Neuron (in vitro differentiated cells): ENCODE measurements around the gene KLKB1.

Source experiments
- H2AFZ ChIP-seq: one replicate; pipeline ENCODE4 v1.6.1; 2013; ENCODE audit warnings: low read depth, mild to moderate bottlenecking, inconsistent platforms, low read length, moderate library complexity
- H3K27me3 ChIP-seq: one replicate; pipeline ENCODE4 v1.6.1; 2013; ENCODE audit warnings: low read length; ENCODE audit not compliant: insufficient read depth
- H3K36me3 ChIP-seq: one replicate; pipeline ENCODE4 v1.6.1; 2013; ENCODE audit warnings: low read length; ENCODE audit not compliant: insufficient read depth
- H3K4me1 ChIP-seq: one replicate; pipeline ENCODE4 v1.6.1; 2013; ENCODE audit warnings: low read length; ENCODE audit not compliant: insufficient read depth
- H3K4me3 ChIP-seq: 2 replicates; pipeline ENCODE4 v1.5.1; 2013; ENCODE audit warnings: mild to moderate bottlenecking, low read length, moderate library complexity
- H3K9me3 ChIP-seq: one replicate; pipeline ENCODE4 v1.6.1; 2013; ENCODE audit warnings: low read length

The KLKB1 gene

DNA sequence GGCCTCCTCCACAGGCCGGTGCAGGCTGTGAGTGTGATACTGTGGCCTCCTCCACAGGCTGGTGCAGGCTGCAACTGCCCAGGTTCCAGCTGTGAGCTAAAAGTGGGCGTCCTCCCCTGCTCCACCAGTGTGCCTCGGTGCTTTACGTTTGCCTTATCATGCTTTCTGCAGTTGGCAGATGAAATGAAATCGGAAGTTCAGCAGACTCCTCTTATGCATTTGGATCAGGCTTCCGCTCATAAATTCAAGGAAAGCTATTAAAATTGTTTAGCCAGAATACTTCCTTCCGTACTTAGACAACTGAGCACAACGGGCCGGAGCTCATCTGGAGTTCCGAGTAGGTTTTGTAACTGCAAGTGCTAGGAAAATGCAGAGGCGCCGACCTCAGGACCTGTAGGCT is 23.9 kb upstream of the KLKB1 start:
- Histone ChIP-seq H3K4me3 (no peak overlapping the region), H2AFZ (no peak overlapping the region), H3K27me3 (no peaks in the 10 kb centered on the region), H3K9me3 (no peaks in the 10 kb centered on the region), H3K36me3 (no peaks in the 10 kb centered on the region), H3K4me1 (peaks cover 2% of the 10 kb centered on the region)

DNA sequence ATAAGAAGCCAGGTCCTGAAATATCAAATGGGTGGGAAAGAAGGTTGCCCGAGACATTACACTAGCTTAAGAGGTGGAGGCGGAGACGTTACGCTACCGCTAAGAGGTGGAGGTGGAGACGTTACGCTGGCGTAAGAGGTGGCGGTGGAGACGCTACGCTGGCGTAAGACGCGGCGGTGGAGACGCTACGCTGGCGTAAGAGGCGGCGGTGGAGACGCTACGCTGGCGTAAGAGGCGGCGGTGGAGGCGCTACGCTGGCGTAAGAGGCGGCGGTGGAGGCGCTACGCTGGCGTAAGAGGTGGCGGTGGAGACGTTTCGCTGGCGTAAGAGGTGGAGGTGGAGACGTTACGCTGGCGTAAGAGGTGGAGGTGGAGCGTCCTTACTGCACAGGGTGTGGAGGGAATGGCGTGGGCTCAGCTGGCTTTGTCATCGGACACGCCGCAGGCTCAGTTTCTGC is 23.2 kb upstream of the KLKB1 start:
- H3K27me3 ChIP-seq: no peaks in the 10 kb centered on the region
- H3K4me3 ChIP-seq: no peak overlapping the region
- peaks cover 4% of the 10 kb centered on the region for H3K9me3 ChIP-seq
- peaks cover 2% of the 10 kb centered on the region for H3K4me1 ChIP-seq
- H2AFZ ChIP-seq: no peak overlapping the region
- H3K36me3 ChIP-seq: no peaks in the 10 kb centered on the region

DNA sequence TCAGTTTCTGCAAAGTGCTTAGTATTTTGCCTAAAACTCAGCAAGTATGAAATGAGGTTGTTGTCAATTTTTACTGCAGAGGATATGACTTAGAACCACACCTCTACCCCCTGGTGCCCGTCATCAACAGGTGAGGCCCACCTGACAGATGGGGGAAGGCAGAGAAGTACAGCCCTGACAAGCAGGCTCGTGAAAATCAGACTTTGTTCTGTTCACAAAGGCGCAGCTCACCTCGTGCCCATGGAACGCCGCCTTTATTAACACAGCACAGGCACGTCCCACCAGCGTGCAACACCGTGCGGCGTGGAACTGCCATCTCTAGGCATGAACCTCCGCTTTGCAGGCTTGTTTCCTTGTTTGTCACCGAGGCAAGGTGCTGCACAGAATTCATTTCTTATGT is 22.6 kb upstream of the KLKB1 start:
- Histone ChIP-seq H3K4me1 (peaks cover 2% of the 10 kb centered on the region), H2AFZ (no peak overlapping the region), H3K9me3 (peaks cover 4% of the 10 kb centered on the region), H3K4me3 (no peak overlapping the region), H3K27me3 (no peaks in the 10 kb centered on the region), H3K36me3 (no peaks in the 10 kb centered on the region)

DNA sequence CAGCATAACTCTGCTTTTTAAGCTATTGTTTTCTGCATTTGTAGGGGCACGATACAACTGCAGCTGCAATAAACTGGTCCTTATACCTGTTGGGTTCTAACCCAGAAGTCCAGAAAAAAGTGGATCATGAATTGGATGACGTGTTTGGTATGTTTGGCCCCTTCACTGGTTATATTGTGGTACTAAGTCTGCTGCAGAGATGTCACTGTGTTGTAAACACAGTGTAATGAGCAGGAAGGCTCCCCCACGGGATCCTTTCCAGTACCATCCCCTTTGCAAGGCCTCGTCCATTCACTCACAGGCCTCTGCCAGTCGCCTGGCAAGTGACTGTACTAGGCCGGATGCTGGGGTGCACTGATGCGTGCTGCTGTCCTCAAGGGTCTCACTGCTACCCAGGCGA is 22.2 kb upstream of the KLKB1 start:
- H3K36me3 ChIP-seq: no peaks in the 10 kb centered on the region

DNA sequence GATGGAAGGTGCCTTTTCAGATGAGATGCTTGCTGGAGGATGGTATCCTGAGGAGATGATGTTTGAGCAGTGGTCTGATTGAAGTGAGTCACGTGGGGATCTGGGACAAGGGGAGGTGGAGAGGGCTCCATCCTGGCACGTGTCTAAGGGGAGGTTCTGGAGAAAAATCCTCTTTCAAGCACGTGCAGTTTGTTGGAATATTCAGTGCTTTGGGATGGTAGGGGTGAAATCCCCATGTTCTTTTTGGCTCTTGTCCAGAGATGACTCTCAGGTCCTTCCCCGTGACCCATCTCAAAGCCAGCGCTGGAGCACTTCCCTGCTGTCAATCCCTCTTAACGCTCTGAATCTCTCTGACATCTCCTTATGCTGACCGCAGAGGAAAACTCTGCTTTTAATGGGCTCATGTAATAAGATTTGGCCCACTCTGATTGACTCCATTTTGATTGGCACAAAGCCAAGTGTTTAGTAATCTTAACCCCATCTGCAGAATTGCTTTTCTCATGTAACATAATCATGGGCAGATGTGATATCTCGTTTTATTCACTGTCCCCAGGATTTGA is 10.8 kb upstream of the KLKB1 start:
- H3K4me1 ChIP-seq: no peaks in the 10 kb centered on the region
- H3K9me3 ChIP-seq: no peaks in the 10 kb centered on the region
- H3K36me3 ChIP-seq: no peaks in the 10 kb centered on the region
- H3K4me3 ChIP-seq: no peak overlapping the region
- H2AFZ ChIP-seq: no peak overlapping the region
- no peaks in the 10 kb centered on the region for H3K27me3 ChIP-seq

More for the DNA sequence above, 22.2 kb upstream of the KLKB1 start:
- Histone ChIP-seq H3K4me3 (no peak overlapping the region), H3K27me3 (no peaks in the 10 kb centered on the region), H3K9me3 (peaks cover 4% of the 10 kb centered on the region), H2AFZ (no peak overlapping the region), H3K4me1 (peaks cover 2% of the 10 kb centered on the region)

DNA sequence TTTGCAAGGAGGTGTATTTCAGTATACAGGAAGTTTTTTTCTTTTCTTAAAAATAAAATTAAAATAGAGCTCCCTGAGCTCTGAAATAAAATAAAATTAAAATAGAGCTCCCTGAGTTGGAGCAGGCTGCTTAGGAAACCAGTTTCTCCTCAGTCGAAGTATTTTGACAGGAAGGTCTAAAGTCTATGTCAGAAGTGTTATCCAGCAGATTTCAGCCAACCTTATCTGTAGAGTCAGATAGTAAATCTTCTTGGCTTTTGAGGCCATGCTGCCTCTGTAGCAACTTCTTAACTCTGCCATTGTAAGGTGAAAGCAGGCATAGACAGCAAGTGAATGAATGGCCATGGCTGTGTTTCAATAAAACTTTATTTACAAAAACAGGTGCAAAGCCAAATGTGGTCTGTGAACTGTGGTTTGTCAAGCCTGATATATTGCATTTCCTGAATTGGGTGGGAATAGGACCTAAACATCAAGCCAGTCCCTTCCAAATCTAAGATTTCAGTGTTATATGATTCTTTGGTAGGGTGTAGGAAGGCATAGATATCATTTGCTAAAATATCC is 9.5 kb upstream of the KLKB1 start:
- H3K4me3 ChIP-seq: no peak overlapping the region
- no peak overlapping the region for H2AFZ ChIP-seq
- H3K4me1 ChIP-seq: no peaks in the 10 kb centered on the region
- H3K9me3 ChIP-seq: no peaks in the 10 kb centered on the region
- no peaks in the 10 kb centered on the region for H3K36me3 ChIP-seq
- H3K27me3 ChIP-seq: no peaks in the 10 kb centered on the region

DNA sequence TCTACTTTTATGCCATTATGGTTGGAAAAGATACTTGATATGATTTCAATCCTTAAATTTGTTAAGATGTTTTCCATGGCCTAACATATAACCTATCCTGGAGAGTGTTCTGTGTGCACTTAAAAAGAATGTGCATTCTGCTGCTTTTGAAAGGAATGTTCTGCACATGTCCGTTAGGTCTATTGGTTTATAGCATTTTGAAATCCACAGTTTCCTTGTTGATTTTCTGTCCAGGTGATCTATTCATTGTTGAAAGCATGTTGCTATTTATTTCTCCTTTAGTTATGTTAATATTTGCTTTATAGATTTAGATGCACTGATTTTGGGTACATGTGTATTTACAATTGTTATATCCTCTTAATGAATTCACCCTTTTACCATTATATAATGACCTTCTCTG is 5.7 kb upstream of the KLKB1 start:
- Histone ChIP-seq H3K36me3 (no peaks in the 10 kb centered on the region), H2AFZ (no peak overlapping the region), H3K27me3 (no peaks in the 10 kb centered on the region), H3K4me3 (no peak overlapping the region), H3K9me3 (peaks cover 3% of the 10 kb centered on the region), H3K4me1 (no peaks in the 10 kb centered on the region)

DNA sequence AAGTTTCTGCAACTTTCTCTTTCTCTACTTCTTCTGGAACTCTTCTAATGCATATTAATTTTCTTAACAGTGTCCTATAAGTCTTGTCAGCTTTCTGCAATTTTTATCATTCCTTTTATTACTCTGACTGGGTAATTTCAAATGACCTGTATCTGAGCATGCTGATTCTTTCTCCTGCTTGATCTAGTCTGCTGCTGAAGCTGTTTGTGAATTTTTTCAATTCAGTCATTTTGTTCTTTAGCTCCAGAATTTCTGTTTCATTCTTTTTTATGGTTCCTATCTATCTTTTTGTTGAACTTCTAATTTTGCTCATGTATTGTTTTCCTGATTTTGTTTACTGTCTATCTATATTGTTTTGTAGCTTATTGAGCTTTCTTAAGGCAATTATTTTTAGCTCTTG is 1.5 kb upstream of the KLKB1 start:
- Histone ChIP-seq H3K4me1 (no peaks in the 10 kb centered on the region), H3K36me3 (no peaks in the 10 kb centered on the region), H2AFZ (no peak overlapping the region), H3K27me3 (no peaks in the 10 kb centered on the region), H3K9me3 (peaks cover 3% of the 10 kb centered on the region), H3K4me3 (no peak overlapping the region)

DNA sequence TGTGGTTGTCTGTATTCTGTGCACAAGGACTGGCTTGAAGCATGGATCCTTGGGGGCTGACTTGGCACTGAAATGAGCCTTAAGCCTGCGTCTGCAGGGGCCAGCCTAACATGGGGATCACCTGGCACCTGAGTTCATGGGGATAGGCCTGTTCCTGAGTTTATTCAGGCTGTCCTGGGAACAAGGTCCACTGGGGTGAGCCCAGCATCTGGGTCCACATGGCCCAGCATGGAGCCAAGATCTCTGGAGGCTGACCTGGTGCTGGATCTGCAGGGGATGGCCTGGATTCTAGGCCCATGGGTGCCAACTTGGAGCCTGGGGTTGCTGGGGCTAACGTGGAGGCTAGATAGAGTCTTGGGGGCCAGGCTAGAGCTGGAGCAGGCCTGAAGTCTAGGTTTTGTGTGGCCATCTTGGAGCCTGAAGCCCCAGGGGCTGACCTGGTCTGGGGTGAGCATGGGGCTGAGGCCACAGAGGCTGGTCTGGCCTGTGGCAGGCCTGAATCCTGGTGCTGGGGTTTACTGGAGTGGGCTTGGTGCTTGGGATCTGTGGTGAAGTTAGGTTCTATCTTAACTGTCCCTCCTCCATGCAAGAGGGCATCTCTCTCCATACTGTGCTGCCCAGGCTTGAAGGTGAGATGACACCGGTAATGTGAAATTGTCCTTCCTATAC is 652 bp upstream of the KLKB1 start:
- Histone ChIP-seq H3K4me3 (no peak overlapping the region), H3K27me3 (no peaks in the 10 kb centered on the region), H3K4me1 (no peaks in the 10 kb centered on the region), H3K9me3 (peaks cover 3% of the 10 kb centered on the region), H3K36me3 (no peaks in the 10 kb centered on the region), H2AFZ (no peak overlapping the region)

DNA sequence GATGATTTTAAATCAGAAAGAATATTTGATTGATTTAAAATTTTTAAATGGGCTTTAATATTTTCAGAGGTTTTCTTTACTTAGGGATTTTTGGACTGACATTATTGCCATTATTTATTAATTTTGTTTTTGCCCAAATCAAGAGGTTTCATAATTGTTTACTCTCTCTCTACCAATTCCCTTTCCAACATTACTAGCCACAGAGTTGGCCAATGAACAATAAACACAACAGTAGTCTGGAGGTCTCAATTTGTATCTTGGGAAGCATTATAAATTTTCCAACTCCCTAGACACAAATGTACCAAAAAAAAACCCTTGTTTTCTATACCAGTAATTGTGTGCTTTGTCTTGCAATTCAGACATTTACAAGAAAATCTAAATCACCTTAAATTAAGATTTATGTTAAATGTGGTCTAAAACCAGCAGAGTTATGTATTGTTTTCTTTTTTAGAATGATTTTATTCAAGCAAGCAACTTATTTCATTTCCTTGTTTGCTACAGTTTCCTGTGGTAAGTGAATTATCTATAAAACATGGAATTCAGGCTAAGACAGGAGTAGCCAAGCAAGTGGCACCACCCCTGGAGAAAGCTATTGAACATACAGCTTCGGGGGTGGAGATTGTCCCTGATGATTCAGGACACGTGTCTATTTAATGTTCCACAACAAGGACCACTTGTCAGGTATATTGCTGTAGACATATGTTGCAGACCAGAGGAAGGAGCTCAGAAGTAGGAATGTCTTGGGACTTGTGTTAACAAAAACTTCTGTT is 622 bp downstream of the KLKB1 start:
- no peak overlapping the region for H2AFZ ChIP-seq
- H3K27me3 ChIP-seq: no peaks in the 10 kb centered on the region
- no peaks in the 10 kb centered on the region for H3K36me3 ChIP-seq
- no peak overlapping the region for H3K4me3 ChIP-seq
- peaks cover 3% of the 10 kb centered on the region for H3K9me3 ChIP-seq
- no peaks in the 10 kb centered on the region for H3K4me1 ChIP-seq

DNA sequence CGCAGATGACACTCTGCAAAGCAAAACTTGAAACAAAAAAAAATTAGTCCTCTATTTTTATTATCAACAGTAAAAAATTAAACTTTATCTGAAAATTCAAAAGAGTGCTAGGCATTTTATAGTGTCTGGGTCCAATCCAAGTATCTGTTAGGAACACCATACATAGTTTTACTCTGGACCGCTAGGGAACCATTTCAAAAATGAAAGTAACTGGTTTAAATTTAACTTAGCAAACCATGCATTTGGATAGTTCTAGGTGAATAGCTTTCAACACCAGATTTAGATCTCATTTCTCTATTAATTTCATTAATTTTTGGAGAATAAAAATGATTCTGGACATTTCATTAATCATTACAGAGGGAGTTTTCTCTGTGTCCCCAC is 1.2 kb downstream of the KLKB1 start:
- H3K4me3 ChIP-seq: no peak overlapping the region
- H3K27me3 ChIP-seq: no peaks in the 10 kb centered on the region
- peaks cover 3% of the 10 kb centered on the region for H3K9me3 ChIP-seq
- H3K36me3 ChIP-seq: no peaks in the 10 kb centered on the region
- H2AFZ ChIP-seq: no peak overlapping the region
- no peaks in the 10 kb centered on the region for H3K4me1 ChIP-seq

DNA sequence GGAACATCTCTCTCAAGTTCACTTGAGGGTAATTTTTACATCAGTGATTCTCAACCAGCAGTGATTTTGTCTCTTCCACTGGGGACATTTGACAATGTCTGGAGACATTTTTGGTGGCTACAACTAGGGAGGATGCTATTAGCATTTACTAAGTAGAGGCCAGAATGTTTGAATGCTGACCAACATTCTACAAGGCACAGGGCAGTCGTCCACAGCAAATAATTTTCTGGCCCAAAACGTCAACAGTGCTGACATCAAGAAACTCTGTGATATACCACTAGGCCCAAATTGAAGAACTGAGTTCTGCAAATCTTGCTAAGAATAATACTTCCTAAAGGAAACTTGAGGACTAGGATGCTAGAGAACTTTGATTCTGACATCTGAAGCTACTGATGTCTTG is 7.1 kb downstream of the KLKB1 start:
- Histone ChIP-seq H3K36me3 (no peaks in the 10 kb centered on the region), H2AFZ (no peak overlapping the region), H3K27me3 (no peaks in the 10 kb centered on the region), H3K4me1 (no peaks in the 10 kb centered on the region), H3K4me3 (no peak overlapping the region), H3K9me3 (no peaks in the 10 kb centered on the region)

DNA sequence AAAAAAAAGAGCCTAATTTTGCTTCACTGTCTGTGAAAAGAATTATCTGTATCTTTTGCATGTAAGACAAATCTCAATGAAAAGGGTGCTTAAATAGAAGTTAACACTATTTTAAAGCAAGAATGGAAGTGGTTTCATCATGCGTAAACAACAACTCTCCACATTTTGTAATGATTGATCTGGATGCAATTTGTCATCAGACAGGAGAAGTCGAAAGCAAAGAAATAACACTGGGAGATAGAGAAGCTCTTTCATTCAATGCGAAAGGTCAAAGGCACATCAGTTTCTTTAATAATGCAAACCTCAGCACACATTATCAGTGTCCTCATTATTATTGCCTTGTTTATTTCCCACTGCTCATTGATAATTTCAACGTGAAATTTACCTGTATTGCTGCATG is 8.8 kb downstream of the KLKB1 start:
- H3K4me1 ChIP-seq: no peaks in the 10 kb centered on the region
- H3K36me3 ChIP-seq: no peaks in the 10 kb centered on the region
- H3K4me3 ChIP-seq: no peak overlapping the region
- no peak overlapping the region for H2AFZ ChIP-seq
- no peaks in the 10 kb centered on the region for H3K9me3 ChIP-seq
- H3K27me3 ChIP-seq: no peaks in the 10 kb centered on the region
